Testis (tissue), 2 donors: ENCODE data around the gene GBX1.

Source experiments
- POLR2A ChIP-seq: fragments of 450-650 bp; IDR thresholded peaks from one replicate; pipeline ENCODE4 v1.6.1; 2017; ENCODE audit warnings: antibody characterized with exemption, mild to moderate bottlenecking, moderate library complexity
- TF ChIP-seq, protein P1 (sequence below), 3 experiments: fragments of 450-650 bp in 2 of 3; fragments of 200-600 bp in 1 of 3; sonication (generic) in 1 of 3; IDR thresholded peaks; one replicate each; pipeline ENCODE4 v1.5.1; 2016 to 2019; ENCODE audit warnings: antibody characterized with exemption in 3 of 3, mild to moderate bottlenecking in 2 of 3, moderate library complexity in 1 of 3

DNA sequence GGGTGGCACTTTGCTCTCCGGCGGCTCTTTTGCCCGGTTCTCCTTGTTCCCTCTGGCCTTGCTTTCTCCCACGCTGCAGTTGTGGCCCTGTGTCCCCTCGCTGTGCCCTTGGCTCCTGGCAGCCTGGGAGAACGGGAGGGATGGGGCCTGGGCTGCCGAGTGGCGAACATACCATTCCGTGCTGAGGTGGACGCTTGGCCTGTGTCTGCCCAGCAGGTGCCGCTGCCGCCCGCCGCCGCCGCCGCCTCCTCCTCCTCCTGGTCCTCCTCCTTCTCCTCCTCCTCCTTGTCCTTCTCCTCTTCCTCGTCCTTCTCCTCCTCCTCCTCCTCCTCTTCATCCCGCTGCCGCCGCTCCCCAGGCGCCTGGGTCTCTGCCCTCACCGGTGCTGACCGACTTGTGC, 45.2 kb downstream of the GBX1 start:
- TF ChIP-seq, protein P1, sequence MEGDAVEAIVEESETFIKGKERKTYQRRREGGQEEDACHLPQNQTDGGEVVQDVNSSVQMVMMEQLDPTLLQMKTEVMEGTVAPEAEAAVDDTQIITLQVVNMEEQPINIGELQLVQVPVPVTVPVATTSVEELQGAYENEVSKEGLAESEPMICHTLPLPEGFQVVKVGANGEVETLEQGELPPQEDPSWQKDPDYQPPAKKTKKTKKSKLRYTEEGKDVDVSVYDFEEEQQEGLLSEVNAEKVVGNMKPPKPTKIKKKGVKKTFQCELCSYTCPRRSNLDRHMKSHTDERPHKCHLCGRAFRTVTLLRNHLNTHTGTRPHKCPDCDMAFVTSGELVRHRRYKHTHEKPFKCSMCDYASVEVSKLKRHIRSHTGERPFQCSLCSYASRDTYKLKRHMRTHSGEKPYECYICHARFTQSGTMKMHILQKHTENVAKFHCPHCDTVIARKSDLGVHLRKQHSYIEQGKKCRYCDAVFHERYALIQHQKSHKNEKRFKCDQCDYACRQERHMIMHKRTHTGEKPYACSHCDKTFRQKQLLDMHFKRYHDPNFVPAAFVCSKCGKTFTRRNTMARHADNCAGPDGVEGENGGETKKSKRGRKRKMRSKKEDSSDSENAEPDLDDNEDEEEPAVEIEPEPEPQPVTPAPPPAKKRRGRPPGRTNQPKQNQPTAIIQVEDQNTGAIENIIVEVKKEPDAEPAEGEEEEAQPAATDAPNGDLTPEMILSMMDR (IDR thresholded peaks at IDR 0.05) = peak in 1 of 3 experiments; percentile 55
- no peak for TF ChIP-seq POLR2A
